SK-N-SH (cell line): ENCODE data around the gene CYP39A1. TPM values are rescaled to one million over a fixed set of nuclear protein-coding genes. Genes with fewer than 3 reads are reported as not detected.

ENCODE experiments used
- CTCF ChIA-PET: fragments of 300-600, 350-600 bp; formaldehyde crosslinking; extraction: SDS; loops from one replicate; lab custom pipeline; 2021; lab: Yijun Ruan, JAX
- POLR2A ChIA-PET: fragments of 350-600 bp; sonication (Branson Sonifier 250); formaldehyde crosslinking; extraction: SDS; loops from one replicate; lab custom pipeline; 2020; ENCODE audit warnings: antibody characterized with exemption, inconsistent platforms; lab: Yijun Ruan, JAX
- DNase-seq: peaks from one replicate; pipeline ENCODE4 v3.0.0; 2012
- H2AFZ ChIP-seq: fragments of 200-600 bp; sonication (generic); 2 replicates; pipeline ENCODE4 v1.8.1; 2016; ENCODE audit warnings: antibody characterized with exemption, mild to moderate bottlenecking, low read depth
- H3F3A ChIP-seq: fragments of 200-600 bp; sonication (generic); replicated peaks from 2 replicates; pipeline ENCODE3; 2016; ENCODE audit warnings: antibody characterized with exemption, mild to moderate bottlenecking; ENCODE audit not compliant: insufficient read depth
- H3K27ac ChIP-seq, 2 experiments: fragments of 200-500 bp in 1 of 2; fragments of 200-600 bp in 1 of 2; sonication (Bioruptor generic) in 1 of 2; sonication (generic), shearing (Covaris generic) in 1 of 2; 2 replicates each; pipeline versions ENCODE4 v1.5.1 to v1.6.1; 2014 to 2016; ENCODE audit warnings: low read depth in 2 of 2, inconsistent platforms in 1 of 2, low read length in 1 of 2, mild to moderate bottlenecking in 1 of 2, mixed read lengths in 1 of 2
- H3K27me3 ChIP-seq: fragments of 200-600 bp; sonication (generic), shearing (Covaris generic); 2 replicates; pipeline ENCODE4 v1.6.1; 2016; ENCODE audit warnings: mixed run types; ENCODE audit not compliant: insufficient read depth
- H3K36me3 ChIP-seq, 2 experiments: fragments of 200-500 bp in 1 of 2; fragments of 200-600 bp in 1 of 2; sonication (Bioruptor generic) in 1 of 2; sonication (generic) in 1 of 2; replicated peaks in 1 of 2; 2 replicates each; pipeline versions ENCODE3 to v1.5.1; 2014 to 2016; ENCODE audit warnings: low read length in 1 of 2, mild to moderate bottlenecking in 1 of 2; ENCODE audit not compliant: insufficient read depth in 2 of 2, control insufficient read depth in 1 of 2
- H3K4me1 ChIP-seq, 2 experiments: fragments of 200-500 bp in 1 of 2; fragments of 200-600 bp in 1 of 2; sonication (Bioruptor generic) in 1 of 2; sonication (generic), shearing (Covaris generic) in 1 of 2; 2 replicates each; pipeline versions ENCODE4 v1.5.1 to v1.6.1; 2014 to 2016; ENCODE audit warnings: low read depth in 1 of 2, low read length in 1 of 2, mixed run types in 1 of 2; ENCODE audit not compliant: insufficient read depth in 2 of 2, control insufficient read depth in 1 of 2
- H3K4me2 ChIP-seq: fragments of 200-600 bp; sonication (generic), shearing (Covaris generic); 2 replicates; pipeline ENCODE4 v1.6.1; 2017; ENCODE audit warnings: mixed run types
- H3K4me3 ChIP-seq, 2 experiments: fragments of 200-500 bp in 1 of 2; fragments of 200-600 bp in 1 of 2; sonication (Bioruptor generic) in 1 of 2; sonication (generic), shearing (Covaris generic) in 1 of 2; 2 replicates each; pipeline versions ENCODE4 v1.5.1 to v1.8.1; 2014 to 2016; ENCODE audit warnings: low read depth in 2 of 2, inconsistent platforms in 1 of 2, low read length in 1 of 2, mild to moderate bottlenecking in 1 of 2, mixed read lengths in 1 of 2, moderate library complexity in 1 of 2
- H3K79me2 ChIP-seq: fragments of 200-600 bp; sonication (generic); 2 replicates; pipeline ENCODE4 v1.8.1; 2017; ENCODE audit warnings: mild to moderate bottlenecking; ENCODE audit not compliant: insufficient read depth
- H3K9ac ChIP-seq: fragments of 200-600 bp; sonication (generic); 2 replicates; pipeline ENCODE4 v1.6.1; 2017; ENCODE audit warnings: mixed run types
- H3K9me2 ChIP-seq: fragments of 200-600 bp; sonication (generic); 2 replicates; pipeline ENCODE4 v1.6.1; 2017; ENCODE audit warnings: mixed run types
- H3K9me3 ChIP-seq: fragments of 200-600 bp; sonication (generic); 2 replicates; pipeline ENCODE4 v1.6.1; 2017; ENCODE audit warnings: mixed run types, mild to moderate bottlenecking, moderate library complexity
- H4K20me1 ChIP-seq: fragments of 200-600 bp; sonication (generic); 2 replicates; pipeline ENCODE4 v1.6.1; 2017; ENCODE audit warnings: mild to moderate bottlenecking, mixed run types; ENCODE audit not compliant: insufficient read depth
- FOSL2 ChIP-seq: IDR thresholded peaks from 2 replicates; pipeline ENCODE4 v1.4.0; 2012; ENCODE audit warnings: low read depth, mild to moderate bottlenecking, moderate library complexity, borderline replicate concordance
- GATA2 ChIP-seq: sonication (generic); formaldehyde crosslinking; IDR thresholded peaks from 2 replicates; pipeline ENCODE4 v1.5.0; 2020; ENCODE audit warnings: mild to moderate bottlenecking, missing genetic modification reagents
- MXI1 ChIP-seq: IDR thresholded peaks from 2 replicates; pipeline ENCODE4 v1.6.1; 2012; ENCODE audit warnings: mild to moderate bottlenecking, low read depth, low read length, improper control_type of control experiment
- NRF1 ChIP-seq: IDR thresholded peaks from 2 replicates; pipeline ENCODE4 v1.6.1; 2012; ENCODE audit warnings: low read depth, mild to moderate bottlenecking, low read length
- POLR2AphosphoS5 ChIP-seq: IDR thresholded peaks from 2 replicates; pipeline ENCODE4 v1.6.1; 2012; ENCODE audit warnings: low read depth, low read length
- RXRA ChIP-seq: IDR thresholded peaks from 2 replicates; pipeline ENCODE4 v1.4.0; 2012; ENCODE audit warnings: low read depth, mild to moderate bottlenecking, borderline replicate concordance
- SMC3 ChIP-seq: IDR thresholded peaks from 2 replicates; pipeline ENCODE4 v1.6.1; 2012; ENCODE audit warnings: low read depth, low read length, improper control_type of control experiment
- TAF1 ChIP-seq: IDR thresholded peaks from 2 replicates; pipeline ENCODE4 v1.6.1; 2012; ENCODE audit warnings: low read depth, mild to moderate bottlenecking, low read length, moderate library complexity, borderline replicate concordance
- WGBS: methylation state at CpG from one replicate; pipeline ENCODE4 v1.1.6; 2017; ENCODE audit warnings: low lambda C conversion rate; 5-methylcytosine and 5-hydroxymethylcytosine counted together
- polyA plus RNA-seq, 3 experiments: library from polyadenylated mRNA; depleted of rRNA; stranded (reverse); fragments of >200 nt; gene quantifications; 2 replicates each; pipeline ENCODE4 v1.2.3, GENCODE V29; 2012
- TF ChIP-seq, protein P1 (sequence below): IDR thresholded peaks from 2 replicates; pipeline ENCODE4 v1.4.0; 2012; ENCODE audit warnings: low read depth, borderline replicate concordance
- TF ChIP-seq, protein P2 (sequence below): fragments of 150-350 bp; IDR thresholded peaks from 2 replicates; pipeline ENCODE4 v1.6.1; 2016; ENCODE audit warnings: mild to moderate bottlenecking, low read depth, low read length
- TF ChIP-seq, protein P3 (sequence below): IDR thresholded peaks from 2 replicates; pipeline ENCODE4 v1.4.0; 2012; ENCODE audit warnings: low read depth
- TF ChIP-seq, protein P4 (sequence below): IDR thresholded peaks from 2 replicates; pipeline ENCODE4 v1.4.0; 2012; ENCODE audit warnings: low read depth, borderline replicate concordance
- TF ChIP-seq, protein P5 (sequence below): IDR thresholded peaks from 2 replicates; pipeline ENCODE4 v1.6.1; 2012; ENCODE audit warnings: mild to moderate bottlenecking, low read depth, low read length, moderate library complexity

Gene CYP39A1
- polyA plus RNA-seq, 1 of the 3 experiments (the other 2 are of a cell fraction) = not detected

DNA sequence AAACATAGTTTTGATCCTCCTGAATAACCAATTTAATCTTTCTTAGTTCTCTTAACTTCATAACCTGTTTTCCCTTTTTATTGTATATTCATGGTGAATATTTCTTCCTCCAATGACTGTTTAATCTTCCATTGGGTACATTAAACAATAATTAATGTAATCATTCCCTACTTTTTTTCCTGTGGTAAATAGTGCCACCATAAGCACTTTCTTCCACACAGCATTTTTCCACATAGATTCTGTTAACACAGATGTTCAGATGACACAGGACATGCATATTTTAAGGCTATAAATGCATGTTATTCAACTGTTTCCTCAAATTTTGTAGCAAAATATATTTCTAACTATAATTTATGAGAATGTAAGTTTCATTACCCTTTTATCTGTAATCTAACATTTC is 61.9 kb downstream of the CYP39A1 start:
- DNase-seq = no peak
- no peaks in the 10 kb centered on the region for H3F3A ChIP-seq
- no peaks in the 10 kb centered on the region for H3K36me3 ChIP-seq
- ChIA-PET CTCF (interaction anchor here (1.0 kb wide), 1 partner anchor 370 kb away, joined by 3 read pairs; no protein-coding TSS in a partner anchor), POLR2A (no interaction called here)
- H4K20me1 ChIP-seq = no peaks in the 10 kb centered on the region
- no peaks in the 10 kb centered on the region for H3K79me2 ChIP-seq
- H3K27me3 ChIP-seq = no peaks in the 10 kb centered on the region
- H3K9me3 ChIP-seq = no peaks in the 10 kb centered on the region
- no peaks in the 10 kb centered on the region for H3K4me1 ChIP-seq
- no peaks in the 10 kb centered on the region for H3K9me2 ChIP-seq
- H3K4me2 ChIP-seq = no peak overlapping the region
- H3K9ac ChIP-seq = no peak overlapping the region
- H3K4me3 ChIP-seq = no peak overlapping the region
- TF ChIP-seq, protein P1, sequence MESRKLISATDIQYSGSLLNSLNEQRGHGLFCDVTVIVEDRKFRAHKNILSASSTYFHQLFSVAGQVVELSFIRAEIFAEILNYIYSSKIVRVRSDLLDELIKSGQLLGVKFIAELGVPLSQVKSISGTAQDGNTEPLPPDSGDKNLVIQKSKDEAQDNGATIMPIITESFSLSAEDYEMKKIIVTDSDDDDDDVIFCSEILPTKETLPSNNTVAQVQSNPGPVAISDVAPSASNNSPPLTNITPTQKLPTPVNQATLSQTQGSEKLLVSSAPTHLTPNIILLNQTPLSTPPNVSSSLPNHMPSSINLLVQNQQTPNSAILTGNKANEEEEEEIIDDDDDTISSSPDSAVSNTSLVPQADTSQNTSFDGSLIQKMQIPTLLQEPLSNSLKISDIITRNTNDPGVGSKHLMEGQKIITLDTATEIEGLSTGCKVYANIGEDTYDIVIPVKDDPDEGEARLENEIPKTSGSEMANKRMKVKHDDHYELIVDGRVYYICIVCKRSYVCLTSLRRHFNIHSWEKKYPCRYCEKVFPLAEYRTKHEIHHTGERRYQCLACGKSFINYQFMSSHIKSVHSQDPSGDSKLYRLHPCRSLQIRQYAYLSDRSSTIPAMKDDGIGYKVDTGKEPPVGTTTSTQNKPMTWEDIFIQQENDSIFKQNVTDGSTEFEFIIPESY = no peak
- TF ChIP-seq, protein P2, sequence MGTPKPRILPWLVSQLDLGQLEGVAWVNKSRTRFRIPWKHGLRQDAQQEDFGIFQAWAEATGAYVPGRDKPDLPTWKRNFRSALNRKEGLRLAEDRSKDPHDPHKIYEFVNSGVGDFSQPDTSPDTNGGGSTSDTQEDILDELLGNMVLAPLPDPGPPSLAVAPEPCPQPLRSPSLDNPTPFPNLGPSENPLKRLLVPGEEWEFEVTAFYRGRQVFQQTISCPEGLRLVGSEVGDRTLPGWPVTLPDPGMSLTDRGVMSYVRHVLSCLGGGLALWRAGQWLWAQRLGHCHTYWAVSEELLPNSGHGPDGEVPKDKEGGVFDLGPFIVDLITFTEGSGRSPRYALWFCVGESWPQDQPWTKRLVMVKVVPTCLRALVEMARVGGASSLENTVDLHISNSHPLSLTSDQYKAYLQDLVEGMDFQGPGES = no peak
- TF ChIP-seq GATA2 (no peak), RXRA (no peak)
- no peak overlapping the region for H2AFZ ChIP-seq
- no peak overlapping the region for H3K27ac ChIP-seq

DNA sequence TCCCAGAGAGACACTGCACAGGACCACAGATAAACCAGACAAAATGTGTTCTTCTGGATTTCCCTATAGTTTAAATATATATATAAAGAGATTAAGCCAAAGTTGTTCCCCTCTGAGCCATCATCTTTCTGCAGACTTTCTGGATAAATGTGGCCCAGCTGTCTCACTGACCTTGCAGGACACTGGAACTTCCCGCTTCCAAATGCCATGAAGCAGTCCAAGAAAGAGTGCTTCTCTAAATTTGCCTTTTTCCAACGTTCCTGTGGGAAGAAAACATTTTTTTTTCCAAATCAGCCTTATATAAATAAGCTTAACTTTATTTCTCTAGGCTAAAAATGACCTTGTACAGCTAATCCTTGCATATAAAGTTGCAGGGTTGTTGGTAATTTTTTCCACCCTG is 65.7 kb downstream of the CYP39A1 start:
- Histone ChIP-seq H2AFZ (no peak overlapping the region), H3K9me3 (no peaks in the 10 kb centered on the region), H3K4me3 (no peak overlapping the region), H3K79me2 (no peaks in the 10 kb centered on the region), H3K4me2 (no peak overlapping the region), H3K9ac (no peak overlapping the region), H4K20me1 (no peaks in the 10 kb centered on the region), H3F3A (no peaks in the 10 kb centered on the region), H3K27ac (no peak overlapping the region), H3K9me2 (no peaks in the 10 kb centered on the region), H3K4me1 (no peaks in the 10 kb centered on the region), H3K36me3 (no peaks in the 10 kb centered on the region), H3K27me3 (no peaks in the 10 kb centered on the region)
- WGBS = 4% methylated on average over 2 of the region's 2 CpGs
- ChIA-PET CTCF (no interaction called here), POLR2A (no interaction called here)
- DNase-seq = no peak
- TF ChIP-seq, protein P3, sequence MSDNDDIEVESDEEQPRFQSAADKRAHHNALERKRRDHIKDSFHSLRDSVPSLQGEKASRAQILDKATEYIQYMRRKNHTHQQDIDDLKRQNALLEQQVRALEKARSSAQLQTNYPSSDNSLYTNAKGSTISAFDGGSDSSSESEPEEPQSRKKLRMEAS = no peak
- TF ChIP-seq POLR2AphosphoS5 = no peak
- TF ChIP-seq FOSL2 = no peak
- TF ChIP-seq RXRA = no peak
- no peak for TF ChIP-seq TAF1
- TF ChIP-seq, protein P2 = no peak
- TF ChIP-seq SMC3 = no peak
- TF ChIP-seq NRF1 = no peak
- TF ChIP-seq, protein P4, sequence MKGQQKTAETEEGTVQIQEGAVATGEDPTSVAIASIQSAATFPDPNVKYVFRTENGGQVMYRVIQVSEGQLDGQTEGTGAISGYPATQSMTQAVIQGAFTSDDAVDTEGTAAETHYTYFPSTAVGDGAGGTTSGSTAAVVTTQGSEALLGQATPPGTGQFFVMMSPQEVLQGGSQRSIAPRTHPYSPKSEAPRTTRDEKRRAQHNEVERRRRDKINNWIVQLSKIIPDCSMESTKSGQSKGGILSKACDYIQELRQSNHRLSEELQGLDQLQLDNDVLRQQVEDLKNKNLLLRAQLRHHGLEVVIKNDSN = no peak
- TF ChIP-seq, protein P5, sequence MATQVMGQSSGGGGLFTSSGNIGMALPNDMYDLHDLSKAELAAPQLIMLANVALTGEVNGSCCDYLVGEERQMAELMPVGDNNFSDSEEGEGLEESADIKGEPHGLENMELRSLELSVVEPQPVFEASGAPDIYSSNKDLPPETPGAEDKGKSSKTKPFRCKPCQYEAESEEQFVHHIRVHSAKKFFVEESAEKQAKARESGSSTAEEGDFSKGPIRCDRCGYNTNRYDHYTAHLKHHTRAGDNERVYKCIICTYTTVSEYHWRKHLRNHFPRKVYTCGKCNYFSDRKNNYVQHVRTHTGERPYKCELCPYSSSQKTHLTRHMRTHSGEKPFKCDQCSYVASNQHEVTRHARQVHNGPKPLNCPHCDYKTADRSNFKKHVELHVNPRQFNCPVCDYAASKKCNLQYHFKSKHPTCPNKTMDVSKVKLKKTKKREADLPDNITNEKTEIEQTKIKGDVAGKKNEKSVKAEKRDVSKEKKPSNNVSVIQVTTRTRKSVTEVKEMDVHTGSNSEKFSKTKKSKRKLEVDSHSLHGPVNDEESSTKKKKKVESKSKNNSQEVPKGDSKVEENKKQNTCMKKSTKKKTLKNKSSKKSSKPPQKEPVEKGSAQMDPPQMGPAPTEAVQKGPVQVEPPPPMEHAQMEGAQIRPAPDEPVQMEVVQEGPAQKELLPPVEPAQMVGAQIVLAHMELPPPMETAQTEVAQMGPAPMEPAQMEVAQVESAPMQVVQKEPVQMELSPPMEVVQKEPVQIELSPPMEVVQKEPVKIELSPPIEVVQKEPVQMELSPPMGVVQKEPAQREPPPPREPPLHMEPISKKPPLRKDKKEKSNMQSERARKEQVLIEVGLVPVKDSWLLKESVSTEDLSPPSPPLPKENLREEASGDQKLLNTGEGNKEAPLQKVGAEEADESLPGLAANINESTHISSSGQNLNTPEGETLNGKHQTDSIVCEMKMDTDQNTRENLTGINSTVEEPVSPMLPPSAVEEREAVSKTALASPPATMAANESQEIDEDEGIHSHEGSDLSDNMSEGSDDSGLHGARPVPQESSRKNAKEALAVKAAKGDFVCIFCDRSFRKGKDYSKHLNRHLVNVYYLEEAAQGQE = no peak
- TF ChIP-seq, protein P1 = no peak
- no peak for TF ChIP-seq MXI1
